SU-DHL-6 (cell line): ENCODE measurements around the gene UBR4.

Source experiments
- H2AFZ ChIP-seq: fragments of 200-600 bp; sonication (generic); 2 replicates; pipeline ENCODE4 v1.6.1; 2014; ENCODE audit warnings: low read depth, mild to moderate bottlenecking, moderate library complexity, mixed read lengths, antibody characterized with exemption, low read length; ENCODE audit not compliant: severe bottlenecking
- H3F3A ChIP-seq: fragments of 200-600 bp; shearing (Covaris generic); 2 replicates; pipeline ENCODE4 v1.6.0; 2016; ENCODE audit warnings: antibody characterized with exemption, mild to moderate bottlenecking; ENCODE audit not compliant: insufficient read depth
- H3K27ac ChIP-seq: fragments of 200-600 bp; sonication (generic); 2 replicates; pipeline ENCODE4 v1.5.1; 2016; ENCODE audit warnings: low read depth, mild to moderate bottlenecking, low read length, moderate library complexity, mixed read lengths
- H3K27me3 ChIP-seq: fragments of 200-600 bp; sonication (generic), shearing (Covaris generic); 2 replicates; pipeline ENCODE4 v1.6.0; 2014; ENCODE audit warnings: mild to moderate bottlenecking, low read length
- H3K36me3 ChIP-seq: fragments of 200-600 bp; sonication (generic); 2 replicates; pipeline ENCODE4 v1.6.1; 2014; ENCODE audit warnings: mild to moderate bottlenecking, low read length, mixed read lengths
- H3K4me2 ChIP-seq: fragments of 300-600, 200-600 bp; shearing (Covaris generic), sonication (generic); 2 replicates; pipeline ENCODE4 v1.6.0; 2014; ENCODE audit warnings: low read length, low read depth, mild to moderate bottlenecking; ENCODE audit not compliant: poor library complexity, severe bottlenecking
- H3K4me3 ChIP-seq: fragments of 200-600 bp; sonication (generic); 2 replicates; pipeline ENCODE4 v1.5.1; 2014; ENCODE audit warnings: antibody characterized with exemption, low read length, mild to moderate bottlenecking, mixed read lengths; ENCODE audit not compliant: insufficient read depth, poor library complexity, severe bottlenecking
- H3K79me2 ChIP-seq: fragments of 200-600 bp; sonication (generic); 2 replicates; pipeline ENCODE4 v1.6.1; 2014; ENCODE audit warnings: mild to moderate bottlenecking, low read length, moderate library complexity; ENCODE audit not compliant: insufficient read depth
- H3K9ac ChIP-seq: fragments of 200-600 bp; sonication (generic); 2 replicates; pipeline ENCODE4 v1.7.0; 2014; ENCODE audit warnings: mild to moderate bottlenecking, low read length
- H3K9me2 ChIP-seq: fragments of 200-600 bp; sonication (generic); replicated peaks from 2 replicates; pipeline ENCODE4 v1.6.1; 2014; ENCODE audit warnings: low read length; ENCODE audit not compliant: insufficient read depth
- H3K9me3 ChIP-seq: fragments of 200-600 bp; sonication (generic); 2 replicates; pipeline ENCODE4 v1.6.1; 2014; ENCODE audit warnings: low read length, mixed read lengths; ENCODE audit not compliant: insufficient read depth
- H4K20me1 ChIP-seq: fragments of 200-600 bp; sonication (generic); 2 replicates; pipeline ENCODE4 v1.6.1; 2014; ENCODE audit warnings: low read depth, mild to moderate bottlenecking, antibody characterized with exemption, low read length, moderate library complexity, mixed read lengths
- CTCF ChIP-seq: fragments of 200-600 bp; sonication (generic); IDR thresholded peaks from one replicate; pipeline ENCODE4 v1.5.1; 2017; ENCODE audit warnings: antibody characterized with exemption, mild to moderate bottlenecking, low read length, moderate library complexity; ENCODE audit not compliant: insufficient read depth, poor library complexity, severe bottlenecking
- EZH2phosphoT487 ChIP-seq: fragments of 200-600 bp; sonication (generic), shearing (Covaris generic); conservative IDR thresholded peaks from 2 replicates; pipeline ENCODE4 v1.6.1; 2018; ENCODE audit warnings: mild to moderate bottlenecking, antibody characterized with exemption, low read length, moderate library complexity, mixed read lengths

Gene UBR4

DNA sequence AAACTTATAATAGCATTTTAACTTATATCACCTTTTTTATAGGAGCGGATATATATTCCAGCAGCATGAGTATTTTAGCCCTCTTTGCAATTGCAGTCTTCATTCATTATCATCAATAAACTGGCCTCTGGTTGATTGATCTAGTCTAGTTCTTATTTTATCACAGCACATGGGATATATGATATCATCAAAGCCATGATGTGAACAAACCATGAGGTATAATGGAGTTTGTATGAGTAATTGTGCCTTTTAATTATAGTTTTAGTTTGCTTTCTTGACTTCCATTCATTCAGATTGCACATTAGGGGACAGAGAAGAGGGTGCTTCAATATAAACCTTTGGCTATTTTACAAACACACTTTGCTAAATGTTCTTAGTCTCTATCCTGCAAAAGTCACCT lies 3.5 kb upstream of the UBR4 start:
- Histone ChIP-seq H3K79me2 (peaks cover 77% of the 10 kb centered on the region), H3K9me2 (no peaks in the 10 kb centered on the region), H2AFZ (no peak overlapping the region), H3F3A (peaks cover 7% of the 10 kb centered on the region; the same call in 1 of the 2 replicates), H3K4me3 (no peak overlapping the region), H3K27me3 (no peaks in the 10 kb centered on the region), H3K9me3 (no peaks in the 10 kb centered on the region), H3K27ac (no peak overlapping the region), H3K9ac (no peak overlapping the region), H3K4me2 (no peak overlapping the region), H4K20me1 (peaks cover 7% of the 10 kb centered on the region), H3K36me3 (peaks cover 23% of the 10 kb centered on the region; the same call in 1 of the 2 replicates)
- no peak for TF ChIP-seq CTCF
- no peak for TF ChIP-seq EZH2phosphoT487

- Histone ChIP-seq H3K9me2 (no peaks in the 10 kb centered on the region), H3K79me2 (peaks cover 84% of the 10 kb centered on the region), H3F3A (peaks cover 3% of the 10 kb centered on the region; the same call in 1 of the 2 replicates), H3K27me3 (no peaks in the 10 kb centered on the region), H3K4me2 (peak overlapping the region; percentile 81), H2AFZ (no peak overlapping the region), H3K4me3 (no peak overlapping the region), H3K36me3 (peaks cover 15% of the 10 kb centered on the region; the same call in 1 of the 2 replicates), H3K27ac (no peak overlapping the region), H3K9ac (peak overlapping the region; percentile 78), H4K20me1 (peaks cover 15% of the 10 kb centered on the region), H3K9me3 (no peaks in the 10 kb centered on the region)
- TF ChIP-seq EZH2phosphoT487 (no peak), CTCF (no peak)
These were observed 2.1 kb upstream of the UBR4 start for GRCh38 chr1:19212167-19212566.

DNA sequence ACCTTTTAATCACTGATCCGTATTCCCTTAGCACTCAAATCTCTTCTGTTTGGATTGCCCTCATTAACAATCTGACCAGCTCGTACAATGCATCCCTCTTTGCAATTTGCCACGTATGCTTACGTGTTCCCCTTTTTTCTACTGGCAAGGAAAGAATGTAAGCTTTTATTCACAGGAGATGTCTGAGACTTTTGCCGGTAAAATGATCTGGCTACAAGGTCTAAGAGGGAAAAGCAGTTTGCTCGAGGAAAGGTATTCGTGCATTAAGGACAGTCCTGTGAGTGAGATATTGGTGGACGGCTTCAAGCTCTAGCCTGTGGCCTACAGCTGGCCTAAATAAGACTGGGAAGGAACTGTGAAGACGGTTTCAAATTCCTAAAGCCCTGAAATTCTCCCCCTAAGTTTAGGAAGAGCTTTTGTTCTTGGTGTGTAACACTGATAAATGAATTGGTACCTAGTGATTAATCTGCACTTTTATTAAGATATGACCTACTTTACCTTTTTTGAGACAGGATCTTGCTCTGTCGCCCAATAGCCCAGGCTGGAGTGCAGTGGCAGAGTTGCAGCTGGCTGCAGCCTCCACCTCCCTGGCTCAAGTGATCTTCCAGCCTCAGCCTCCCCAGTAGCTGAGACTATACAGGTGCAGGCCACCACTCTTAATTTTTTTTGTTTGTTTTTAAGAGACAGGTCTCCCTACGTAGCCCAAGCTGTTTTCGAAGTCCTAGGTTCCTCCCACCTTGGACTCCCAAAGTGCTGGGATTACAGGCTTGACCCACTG lies 895 bp upstream of the UBR4 start:
- Histone ChIP-seq H4K20me1 (peaks cover 15% of the 10 kb centered on the region), H3K9me2 (no peaks in the 10 kb centered on the region), H3K36me3 (peaks cover 10% of the 10 kb centered on the region; the same call in 1 of the 2 replicates), H3K4me2 (peak overlapping the region; percentile 81), H3K9ac (peak overlapping the region; percentile 78), H3K27ac (peak overlapping the region; percentile 70), H3K4me3 (peak overlapping the region; percentile 74), H3K79me2 (peaks cover 86% of the 10 kb centered on the region), H2AFZ (peak overlapping the region; percentile 20), H3K27me3 (no peaks in the 10 kb centered on the region), H3F3A (peaks cover 3% of the 10 kb centered on the region; the same call in 1 of the 2 replicates), H3K9me3 (no peaks in the 10 kb centered on the region)
- no peak for TF ChIP-seq EZH2phosphoT487
- TF ChIP-seq CTCF: no peak
